ENCODE results near the gene ATP2C2. TPM values are rescaled to one million over a fixed set of nuclear protein-coding genes. Genes with fewer than 3 reads are reported as not detected.
A peak's percentile ranks its signal among the peaks of the same experiment; 100 is the strongest.

The ATP2C2 gene
- total and polyA plus RNA-seq, 2 of the 8 experiments (the other 6 are each of a cell fraction or from before 2014, with no cell fraction given), result 1.2 to 2.8 TPM

DNA sequence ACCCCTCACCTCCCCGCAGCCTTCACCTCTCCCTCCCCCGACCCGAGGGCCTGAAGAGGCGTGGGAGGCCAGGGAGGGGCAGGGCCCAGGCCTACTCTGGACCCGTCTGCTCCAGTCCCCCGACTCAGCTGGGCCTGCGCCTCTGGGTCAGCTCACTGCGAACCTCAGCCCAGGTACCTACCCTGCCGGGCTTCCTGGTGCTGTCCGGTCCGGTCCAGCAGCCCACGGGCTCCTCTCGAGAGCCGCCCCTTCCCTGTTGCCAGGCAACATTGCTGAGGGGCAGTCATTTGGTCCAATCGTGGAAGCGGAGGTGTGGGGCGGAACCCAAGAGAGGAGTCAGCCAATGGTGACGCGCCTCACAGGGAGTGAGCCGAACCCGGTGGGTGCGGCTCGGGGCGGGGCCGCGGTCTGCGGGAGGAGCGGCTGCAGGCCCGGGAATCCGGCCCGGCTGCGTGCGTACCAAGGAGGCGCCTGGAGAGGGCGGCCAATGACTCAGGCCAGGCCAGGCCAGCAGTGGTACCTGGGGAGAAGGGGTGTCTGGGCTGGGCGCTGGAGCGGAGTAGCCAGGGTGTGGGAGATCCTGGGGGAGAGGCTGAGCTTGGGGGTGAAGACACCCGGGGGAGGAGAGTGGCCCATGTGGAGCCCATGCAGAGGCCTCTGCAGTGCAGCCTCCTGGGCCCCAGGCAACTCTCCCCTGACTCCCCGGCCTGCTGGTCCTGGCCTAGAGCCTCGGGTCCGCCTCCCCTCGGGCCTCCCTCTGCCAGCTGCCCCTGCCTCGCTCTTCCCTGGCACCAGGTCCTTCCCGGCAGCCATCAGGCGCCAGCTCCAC is 136.3 kb downstream of the ATP2C2 start, which contains the start of gene MEAK7:
TSS of gene MEAK7 (minus strand) at position 240 of the 829 bp plus-strand sequence. CDS start 6,573 bp downstream, outside the sequence.
- Histone ChIP-seq H3K79me1 (ENCODE audit: low read depth, low read length) (no peaks in the 10 kb centered on the region), H4K8ac (ENCODE audit: extremely low read depth, insufficient read depth, low read length) (peak within 1 kb of the TSS; percentile 81), H3K4me2 (ENCODE audit: insufficient read depth in 1 of 2, low read depth in 2 of 2, low read length in 2 of 2) (peak within 1 kb of the TSS; percentile 88 to 90), H4K20me1 (replicated peaks in 1 of 2; ENCODE audit: control insufficient read depth in 1 of 2, insufficient read depth in 2 of 2, low read length in 2 of 2) (no peaks in the 10 kb centered on the region), H2BK5ac (ENCODE audit: low read depth, low read length) (peak within 1 kb of the TSS; percentile 40), H4K91ac (replicated peaks; ENCODE audit: insufficient read length, low read length) (peak within 1 kb of the TSS; percentile 84), H3K4me3 (ENCODE audit: extremely low read depth in 1 of 4, insufficient read depth in 2 of 4, low read depth in 3 of 4, low read length in 4 of 4) (peak within 1 kb of the TSS; percentile 65 to 96 (median 93)), H2BK120ac (replicated peaks; ENCODE audit: low read depth, low read length) (no peak within 1 kb of the TSS), H2AFZ (ENCODE audit: low read length) (peak within 1 kb of the TSS; percentile 67; the same call in 1 of the 2 replicates), H3K9ac (replicated peaks in 1 of 4; ENCODE audit: extremely low read depth in 1 of 4, low read depth in 3 of 4, low read length in 3 of 4) (peak within 1 kb of the TSS in 2 of 4 experiments; percentile 24 to 36; a peak in 3 of 7 replicates), H3K23ac (ENCODE audit: insufficient read length) (no peak within 1 kb of the TSS), H3K14ac (ENCODE audit: insufficient read length) (no peak within 1 kb of the TSS), H3K4ac (replicated peaks; ENCODE audit: insufficient read length, low read depth, low read length) (peak within 1 kb of the TSS; percentile 1), H3K4me1 (replicated peaks in 1 of 4; ENCODE audit: control insufficient read depth in 3 of 4, insufficient read depth in 4 of 4, low read length in 3 of 4) (peaks cover 0 to 18% (median 13%) of the 10 kb centered on the region in 4 experiments; a peak in 5 of 7 replicates), H3K36me3 (ENCODE audit: control insufficient read depth in 2 of 4, insufficient read depth in 4 of 4, low read length in 3 of 4) (no peaks in the 10 kb centered on the region), H2BK15ac (ENCODE audit: low read length) (peak within 1 kb of the TSS; percentile 88; the same call in 1 of the 2 replicates), H3K27me3 (replicated peaks in 1 of 4; ENCODE audit: control insufficient read depth in 3 of 4, extremely low read depth in 1 of 4, insufficient read depth in 3 of 4, low read length in 3 of 4) (no peaks in the 10 kb centered on the region), H3K18ac (ENCODE audit: extremely low read depth, low read length) (peak within 1 kb of the TSS; percentile 95), H3K79me2 (ENCODE audit: control insufficient read depth in 1 of 2, insufficient read depth in 2 of 2, low read length in 2 of 2) (peaks cover 0 to 4% of the 10 kb centered on the region in 2 experiments; a peak in 1 of 4 replicates), H2AK5ac (ENCODE audit: low read depth, low read length) (0 out of 2 replicates have a peak within 1 kb of the TSS, but pooled peaks have one; percentile 86), H3K56ac (replicated peaks; ENCODE audit: insufficient read length, low read depth, low read length) (peak within 1 kb of the TSS; percentile 91), H3K23me2 (ENCODE audit: low read depth, low read length) (peaks cover 9% of the 10 kb centered on the region; the same call in 1 of the 2 replicates), H2BK20ac (ENCODE audit: low read length) (no peak within 1 kb of the TSS), H3K27ac (ENCODE audit: low read depth, low read length) (peak within 1 kb of the TSS; percentile 44; the same call in 1 of the 2 replicates), H4K5ac (ENCODE audit: insufficient read length, low read depth, low read length) (peak within 1 kb of the TSS; percentile 81), H3K9me3 (ENCODE audit: insufficient read depth in 2 of 2, low read depth in 1 of 2, low read length in 1 of 2) (no peaks in the 10 kb centered on the region), H2BK12ac (ENCODE audit: low read depth, low read length) (peak within 1 kb of the TSS; percentile 75)
- ChIA-PET POLR2A (ENCODE audit: partially characterized antibody) (interaction anchor here (0.6 to 1.0 kb wide), 3 partner anchors 10 to 221 kb away, joined by 3 to 4 read pairs (median 4); no protein-coding TSS in a partner anchor), CTCF (ENCODE audit: partially characterized antibody) (interaction anchor here (1.0 to 9.7 kb wide), 22 partner anchors 10 to 468 kb away, joined by 3 to 64 read pairs (median 6); no protein-coding TSS in a partner anchor)
- DNase-seq (ENCODE audit: low read depth in 1 of 2, low spot score in 2 of 2) (peak; percentile 93 to 100), FAIRE-seq (no peak)
- WGBS, 2 experiments (ENCODE audit: extremely low coverage in 1 of 2, insufficient coverage in 1 of 2, insufficient read length in 1 of 2, insufficient replicate concordance in 2 of 2, low coverage in 1 of 2, low lambda C conversion rate in 2 of 2, missing lambda C conversion rate in 1 of 2), result 9% methylated on average over 41 of the region's 45 CpGs; no CpG with 5 or more reads in 1 of the 2 experiments
- no peak for TF ChIP-seq ATF3 (IDR thresholded peaks at IDR 0.05; ENCODE audit: insufficient read depth, low read depth, low read length)
- no peak for TF ChIP-seq RXRA (IDR thresholded peaks at IDR 0.05; ENCODE audit: insufficient read depth, low read depth, low read length)
- TF ChIP-seq, protein P1, sequence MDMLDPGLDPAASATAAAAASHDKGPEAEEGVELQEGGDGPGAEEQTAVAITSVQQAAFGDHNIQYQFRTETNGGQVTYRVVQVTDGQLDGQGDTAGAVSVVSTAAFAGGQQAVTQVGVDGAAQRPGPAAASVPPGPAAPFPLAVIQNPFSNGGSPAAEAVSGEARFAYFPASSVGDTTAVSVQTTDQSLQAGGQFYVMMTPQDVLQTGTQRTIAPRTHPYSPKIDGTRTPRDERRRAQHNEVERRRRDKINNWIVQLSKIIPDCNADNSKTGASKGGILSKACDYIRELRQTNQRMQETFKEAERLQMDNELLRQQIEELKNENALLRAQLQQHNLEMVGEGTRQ (IDR thresholded peaks at IDR 0.05; ENCODE audit: low read length), result no peak
- TF ChIP-seq GABPA (IDR thresholded peaks at IDR 0.05; ENCODE audit: borderline replicate concordance, insufficient read depth, low read length), result 0 out of 2 replicates have a peak, but pooled peaks have one; percentile 26
- peak; percentile 60; the same call in 1 of the 2 replicates for TF ChIP-seq TAF1 (IDR thresholded peaks at IDR 0.05; ENCODE audit: low read depth, low read length)
- TF ChIP-seq CHD2 (IDR thresholded peaks at IDR 0.05; ENCODE audit: low read length), result peak; percentile 89
- TF ChIP-seq SIN3A (conservative IDR thresholded peaks at IDR 0.05 in 1 of 2, IDR thresholded peaks at IDR 0.05 in 1 of 2; ENCODE audit: low read depth in 1 of 2, low read length in 2 of 2), result peak; percentile 28 to 64; a peak in 1 of 4 replicates

Data from H1 (cell line).